A549 (cell line): Measurements from ENCODE around the gene RNF167. TPM values are rescaled to one million over a fixed set of nuclear protein-coding genes. Genes with fewer than 3 reads are reported as not detected.
A peak's percentile ranks its signal among the peaks of the same experiment; 100 is the strongest.

Experiments used
- ATAC-seq, 2 experiments: fragments of 200-7000 bp in 1 of 2; fragments of >200 bp in 1 of 2; cut with Nextera tagmentation in 1 of 2; cut with Tn5 transposase in 1 of 2; 3 replicates each; pipeline versions ENCODE4 v1.8.0 to v1.9.1; 2018 to 2020; ENCODE audit warnings: mild to moderate bottlenecking in 1 of 2, moderate library complexity in 1 of 2
- CTCF ChIA-PET: fragments of 300-600 bp; sonication (Branson Sonifier 250); formaldehyde crosslinking; extraction: SDS; loops from one replicate; lab custom pipeline; 2021; ENCODE audit warnings: antibody characterized with exemption, inconsistent platforms; lab: Yijun Ruan, JAX
- POLR2A ChIA-PET: fragments of 350-600 bp; formaldehyde crosslinking; extraction: SDS; loops from one replicate; lab custom pipeline; 2021; ENCODE audit warnings: antibody characterized with exemption, inconsistent platforms; lab: Yijun Ruan, JAX
- DNase-seq, 2 experiments: peaks; one replicate each; pipeline versions ENCODE4 v3.0.0 to v3.0.0-alpha.2; 2011 to 2016; ENCODE audit warnings: low read depth in 1 of 2, low spot score in 1 of 2
- FAIRE-seq: peaks from 2 replicates; lab custom pipeline; 2011; peaks lifted over from hg19 to GRCh38; lab: Jason Lieb, UNC
- H3K27ac ChIP-seq, 2 experiments: fragments of >200 bp; sonication (Bioruptor Twin); formaldehyde crosslinking; 3 replicates each; pipeline ENCODE4 v1.5.1; 2016 to 2017
- H3K4me1 ChIP-seq: fragments of >200 bp; sonication (Bioruptor Twin); formaldehyde crosslinking; 3 replicates; pipeline ENCODE4 v1.6.1; 2016
- H3K4me2 ChIP-seq: fragments of >200 bp; sonication (Bioruptor Twin); formaldehyde crosslinking; 3 replicates; pipeline ENCODE4 v1.6.1; 2016
- H3K4me3 ChIP-seq: fragments of >200 bp; sonication (Bioruptor Twin); formaldehyde crosslinking; 3 replicates; pipeline ENCODE4 v1.5.1; 2016
- H3K9me3 ChIP-seq: fragments of >200 bp; sonication (Bioruptor Twin); formaldehyde crosslinking; 3 replicates; pipeline ENCODE4 v1.6.1; 2016
- BCL3 ChIP-seq: fragments of >200 bp; sonication (Bioruptor Twin); formaldehyde crosslinking; IDR thresholded peaks from 3 replicates; pipeline ENCODE4 v1.6.1; 2016
- CBX8 ChIP-seq: fragments of 200-600 bp; sonication (generic); IDR thresholded peaks from 2 replicates; pipeline ENCODE4 v1.6.1; 2016
- EHF ChIP-seq: fragments of 250-450 bp; sonication (Bioruptor Pico); IDR thresholded peaks from 2 replicates; pipeline ENCODE4 v1.5.0; 2020; ENCODE audit warnings: mild to moderate bottlenecking
- EHMT2 ChIP-seq: fragments of 200-600 bp; sonication (generic); IDR thresholded peaks from 2 replicates; pipeline ENCODE4 v1.6.1; 2016; ENCODE audit warnings: antibody characterized with exemption, low read depth, mild to moderate bottlenecking, moderate library complexity
- GATA3 ChIP-seq: IDR thresholded peaks from 2 replicates; pipeline ENCODE4 v1.6.1; 2012; ENCODE audit warnings: borderline replicate concordance
- HDAC2 ChIP-seq: fragments of 200-600 bp; sonication (generic); IDR thresholded peaks from 2 replicates; pipeline ENCODE4 v1.6.1; 2016
- HOXA7 ChIP-seq: fragments of 250-450 bp; sonication (Bioruptor Pico); IDR thresholded peaks from 2 replicates; pipeline ENCODE4 v1.5.0; 2020; ENCODE audit warnings: mild to moderate bottlenecking, moderate library complexity
- PBX3 ChIP-seq: IDR thresholded peaks from 2 replicates; pipeline ENCODE4 v1.6.1; 2012
- RAD21 ChIP-seq, 2 experiments: fragments of >200 bp in 1 of 2; sonication (Bioruptor Twin) in 1 of 2; formaldehyde crosslinking in 1 of 2; IDR thresholded peaks in 1 of 2; conservative IDR thresholded peaks in 1 of 2; 2 replicates in 1 of 2; 3 replicates in 1 of 2; pipeline ENCODE4 v1.6.1; 2012 to 2018; ENCODE audit warnings: inconsistent platforms in 1 of 2
- RARB ChIP-seq: fragments of 250-450 bp; sonication (Bioruptor Pico); IDR thresholded peaks from 2 replicates; pipeline ENCODE4 v1.8.0; 2021; ENCODE audit warnings: mild to moderate bottlenecking, moderate library complexity
- RNF2 ChIP-seq: fragments of 200-600 bp; sonication (generic); IDR thresholded peaks from 2 replicates; pipeline ENCODE4 v1.6.1; 2016; ENCODE audit warnings: low read depth, mild to moderate bottlenecking, antibody characterized with exemption, moderate library complexity, borderline replicate concordance
- SMC3 ChIP-seq: fragments of >200 bp; sonication (Bioruptor Twin); formaldehyde crosslinking; IDR thresholded peaks from 3 replicates; pipeline ENCODE4 v1.6.1; 2018; ENCODE audit warnings: inconsistent platforms
- SREBF2 ChIP-seq: fragments of 450-650 bp; IDR thresholded peaks from 2 replicates; pipeline ENCODE4 v1.6.1; 2014; ENCODE audit warnings: mild to moderate bottlenecking, moderate library complexity
- TFCP2L1 ChIP-seq: fragments of 250-450 bp; sonication (Bioruptor Pico); IDR thresholded peaks from 2 replicates; pipeline ENCODE4 v1.5.0; 2021; ENCODE audit warnings: mild to moderate bottlenecking
- ZNF302 ChIP-seq: fragments of 250-450 bp; sonication (Bioruptor Pico); IDR thresholded peaks from 2 replicates; pipeline ENCODE4 v1.9.0; 2021; ENCODE audit warnings: inconsistent platforms, mild to moderate bottlenecking, moderate library complexity
- WGBS: methylation state at CpG from one replicate; pipeline ENCODE4 v1.1.6; 2017; ENCODE audit errors: missing lambda C conversion rate; 5-methylcytosine and 5-hydroxymethylcytosine counted together
- polyA plus RNA-seq, 4 experiments: library from polyadenylated mRNA; depleted of rRNA in 3 of 4; stranded (reverse); fragments of >200 nt; fragmentation: RNase III in 1 of 4; extraction: RNeasy Plus Mini Kit Qiagen cat#74134 plus additional on column Dnase treatment in 1 of 4; gene quantifications; 2 replicates in 3 of 4; 3 replicates in 1 of 4; pipeline ENCODE4 v1.2.3, GENCODE V29; 2011 to 2017

Gene RNF167
- polyA plus RNA-seq, 2 of the 4 experiments (the other 2 are of a cell fraction): 86.4 to 98.7 TPM

DNA sequence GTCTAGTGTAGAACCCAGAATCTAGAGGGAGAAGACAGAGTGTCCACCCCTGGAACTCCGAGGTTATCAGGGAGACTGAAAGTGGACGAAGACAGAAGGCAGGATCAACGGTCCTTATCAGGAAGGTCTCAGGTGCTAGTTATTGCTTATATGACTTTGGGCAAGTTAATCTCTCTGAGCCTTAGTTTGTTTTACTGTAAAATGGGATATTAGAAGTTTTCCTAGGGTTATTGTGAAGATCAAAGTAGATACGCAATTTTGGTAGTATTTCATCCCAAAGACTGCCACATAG, 1.2 kb downstream of the RNF167 start (continued):
- TF ChIP-seq SREBF2 (no peak), SMC3 (no peak), RNF2 (no peak), ZNF302 (CRISPR knock-in tag) (no peak), PBX3 (0 out of 2 replicates have a peak, but pooled peaks have one; percentile 2)

DNA sequence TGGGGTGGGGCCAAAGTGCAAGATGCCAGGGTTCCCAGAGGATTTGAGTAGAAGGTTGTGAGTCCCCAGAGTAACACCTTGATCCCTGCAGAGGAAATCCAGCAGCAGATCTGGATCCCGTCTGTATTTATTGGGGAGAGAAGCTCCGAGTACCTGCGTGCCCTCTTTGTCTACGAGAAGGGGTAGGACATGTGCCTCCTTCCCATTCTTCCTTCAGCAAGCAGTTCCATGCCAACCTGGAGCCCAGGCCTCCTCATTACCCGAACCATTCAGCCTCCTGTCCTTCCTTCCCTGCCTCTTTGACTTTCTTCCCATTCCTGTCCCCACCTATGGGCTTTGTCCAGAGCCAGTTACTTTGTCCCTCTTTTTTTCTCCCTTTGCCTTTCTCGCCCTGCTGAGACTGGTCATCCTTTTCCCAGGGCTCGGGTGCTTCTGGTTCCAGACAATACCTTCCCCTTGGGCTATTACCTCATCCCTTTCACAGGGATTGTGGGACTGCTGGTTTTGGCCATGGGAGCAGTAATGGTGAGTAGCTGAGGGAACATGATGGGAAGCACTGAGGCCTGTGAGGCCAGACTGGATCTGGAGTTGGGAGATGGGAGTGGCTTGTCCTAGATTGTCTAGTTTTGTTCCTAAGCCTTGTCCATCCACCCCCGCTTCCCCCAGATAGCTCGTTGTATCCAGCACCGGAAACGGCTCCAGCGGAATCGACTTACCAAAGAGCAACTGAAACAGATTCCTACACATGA, 2.9 kb downstream of the RNF167 start:
- H3K4me1 ChIP-seq: peaks cover 65% of the 10 kb centered on the region
- ATAC-seq (no peak), FAIRE-seq (no peak), DNase-seq (no peak)
- CTCF ChIA-PET: interaction anchor here (1.2 to 2.6 kb wide), 5 partner anchors 34 to 45 kb away, joined by 3 to 11 read pairs (median 4); partner anchors contain the start of genes CAMTA2 and CHRNE
- 85% methylated on average over 13 of the region's 13 CpGs for WGBS
- TF ChIP-seq HOXA7 (CRISPR knock-in tag): peak; percentile 30; the same call in 1 of the 2 replicates
- TF ChIP-seq HDAC2: no peak
- TF ChIP-seq RAD21 (conservative IDR thresholded peaks at IDR 0.05 in 1 of 2, IDR thresholded peaks at IDR 0.05 in 1 of 2): no peak
- peak; percentile 43; the same call in 1 of the 2 replicates for TF ChIP-seq TFCP2L1
- no peak for TF ChIP-seq CBX8
- TF ChIP-seq BCL3: 0 out of 3 replicates have a peak, but pooled peaks have one; percentile 20
- TF ChIP-seq, all 56 proteins: peak for 3
- no peak overlapping the region for H3K4me3 ChIP-seq
- 0 out of 6 replicates have a peak overlapping the region, but pooled peaks of 1 of the 2 experiments have one; percentile 5 for H3K27ac ChIP-seq
- H3K4me2 ChIP-seq: 0 out of 3 replicates have a peak overlapping the region, but pooled peaks have one; percentile 1
- H3K9me3 ChIP-seq: no peaks in the 10 kb centered on the region
- POLR2A ChIA-PET: interaction anchor here (1.5 kb wide), 1 partner anchor 25 kb away, joined by 3 read pairs; the partner anchor contains the start of gene SPAG7

DNA sequence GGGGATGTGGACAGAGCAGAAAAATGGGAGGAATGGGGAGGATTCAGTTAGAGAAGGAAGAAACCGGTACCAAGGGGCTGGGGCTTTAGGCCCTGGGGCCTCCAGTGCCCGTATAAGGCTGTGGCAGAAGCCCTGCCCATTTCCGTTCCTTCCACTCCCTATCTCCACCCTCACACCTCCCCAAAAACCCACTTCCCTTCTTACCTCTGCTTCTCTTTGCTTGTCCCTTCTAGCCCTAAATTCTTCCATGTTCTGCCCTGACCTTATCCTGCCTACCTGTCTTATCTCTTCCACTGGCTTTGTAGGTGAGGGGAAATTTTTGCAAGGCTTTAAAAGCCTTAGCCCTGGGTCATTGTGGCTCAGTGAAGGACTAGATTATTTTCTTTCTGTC, 4.1 kb downstream of the RNF167 start:
- FAIRE-seq (no peak), DNase-seq (no peak), ATAC-seq (no peak)
- Histone ChIP-seq H3K4me1 (peaks cover 55% of the 10 kb centered on the region), H3K9me3 (no peaks in the 10 kb centered on the region), H3K4me2 (peak overlapping the region; percentile 99), H3K4me3 (no peak overlapping the region), H3K27ac (peak overlapping the region in 1 of 2 experiments; percentile 99; a peak in 3 of 6 replicates)
- WGBS: 63% methylated on average over 3 of the region's 3 CpGs
- TF ChIP-seq TFCP2L1: peak; percentile 70
- no peak; the same call in 1 of the 2 replicates for TF ChIP-seq RARB (CRISPR knock-in tag)
- TF ChIP-seq EHF (CRISPR knock-in tag): no peak
- 0 out of 2 replicates have a peak, but pooled peaks have one; percentile 10 for TF ChIP-seq GATA3
- no peak for TF ChIP-seq BCL3
- no peak for TF ChIP-seq EHMT2
- CTCF ChIA-PET: interaction anchor here (2.6 to 3.7 kb wide), 2 partner anchors 35 to 43 kb away, joined by 11 to 17 read pairs; partner anchors contain the start of gene CAMTA2
- POLR2A ChIA-PET: interaction anchor here (5.3 kb wide), 1 partner anchor 23 kb away, joined by 67 read pairs; the partner anchor contains the start of gene SPAG7
